Liver (tissue), 9 donors: ENCODE measurements around the gene MEGF10. TPM values are rescaled to one million over a fixed set of nuclear protein-coding genes. Genes with fewer than 3 reads are reported as not detected.

Experiments
- DNase-seq: peaks from one replicate; pipeline ENCODE4 v3.0.0-alpha.2; 2017; ENCODE audit warnings: low spot score
- H3K27ac ChIP-seq, 2 donors: one replicate each; pipeline ENCODE4 v1.7.0; 2013; ENCODE audit warnings: inconsistent platforms in 2 of 2, low read length in 2 of 2, control low read depth in 1 of 2, low read depth in 1 of 2, mild to moderate bottlenecking in 1 of 2
- H3K27me3 ChIP-seq, 4 donors: one replicate each; pipeline versions ENCODE4 v1.6.1 to v1.7.0; 2013; ENCODE audit warnings: low read length in 3 of 4, inconsistent platforms in 1 of 4, mild to moderate bottlenecking in 1 of 4, moderate library complexity in 1 of 4; ENCODE audit not compliant: control insufficient read depth in 4 of 4, insufficient read depth in 4 of 4
- H3K36me3 ChIP-seq, 4 donors: one replicate each; pipeline versions ENCODE4 v1.6.1 to v1.7.0; 2013; ENCODE audit warnings: low read length in 3 of 4, mild to moderate bottlenecking in 3 of 4, low read depth in 1 of 4, moderate library complexity in 1 of 4; ENCODE audit not compliant: control insufficient read depth in 4 of 4, insufficient read depth in 3 of 4
- H3K4me1 ChIP-seq, 4 donors: one replicate each; pipeline versions ENCODE4 v1.6.1 to v1.7.0; 2013; ENCODE audit warnings: low read length in 3 of 4, mild to moderate bottlenecking in 3 of 4, moderate library complexity in 1 of 4; ENCODE audit not compliant: control insufficient read depth in 4 of 4, insufficient read depth in 4 of 4
- H3K4me3 ChIP-seq, 3 donors: one replicate each; pipeline versions ENCODE4 v1.6.1 to v1.7.0; 2013; ENCODE audit warnings: low read length in 3 of 3, control low read depth in 1 of 3, low read depth in 1 of 3, mild to moderate bottlenecking in 1 of 3
- H3K9ac ChIP-seq, 2 donors: one replicate each; pipeline ENCODE4 v1.7.0; 2013; ENCODE audit warnings: low read length in 2 of 2, mild to moderate bottlenecking in 2 of 2, moderate library complexity in 2 of 2, control low read depth in 1 of 2, low read depth in 1 of 2
- H3K9me3 ChIP-seq, 4 donors: one replicate each; pipeline versions ENCODE4 v1.6.1 to v1.7.0; 2013; ENCODE audit warnings: low read length in 3 of 4; ENCODE audit not compliant: control insufficient read depth in 4 of 4
- EGR1 ChIP-seq, 2 donors: IDR thresholded peaks; 2 replicates each; pipeline ENCODE4 v1.6.1; 2016 to 2018; ENCODE audit warnings: antibody characterized with exemption in 2 of 2, low read depth in 2 of 2
- FOXA1 ChIP-seq: IDR thresholded peaks from 2 replicates; pipeline ENCODE4 v1.6.1; 2016; ENCODE audit warnings: antibody characterized with exemption
- HNF4A ChIP-seq, 2 donors: conservative IDR thresholded peaks; 2 replicates each; pipeline ENCODE4 v1.6.1; 2016; ENCODE audit warnings: antibody characterized with exemption in 2 of 2, mild to moderate bottlenecking in 2 of 2
- HNF4G ChIP-seq: IDR thresholded peaks from 2 replicates; pipeline ENCODE4 v1.6.1; 2016; ENCODE audit warnings: antibody characterized with exemption
- RAD21 ChIP-seq, 2 donors: IDR thresholded peaks; 2 replicates each; pipeline ENCODE4 v1.6.1; 2016; ENCODE audit warnings: antibody characterized with exemption in 2 of 2, mild to moderate bottlenecking in 2 of 2
- RXRA ChIP-seq, 2 donors: IDR thresholded peaks; 2 replicates each; pipeline ENCODE4 v1.6.1; 2017 to 2018; ENCODE audit warnings: antibody characterized with exemption in 2 of 2, mild to moderate bottlenecking in 1 of 2
- TAF1 ChIP-seq: conservative IDR thresholded peaks from 2 replicates; pipeline ENCODE4 v1.6.1; 2016; ENCODE audit warnings: antibody characterized with exemption, mild to moderate bottlenecking
- YY1 ChIP-seq: IDR thresholded peaks from 2 replicates; pipeline ENCODE4 v1.6.1; 2016; ENCODE audit warnings: antibody characterized with exemption, mild to moderate bottlenecking
- whole genome bisulfite sequencing: extraction: QIAGEN DNeasy Blood & Tissue Kit; methylation state at CpG from one replicate; pipeline ENCODE4 v1.1.7; 2013; 5-methylcytosine and 5-hydroxymethylcytosine counted together
- polyA plus RNA-seq, 2 donors: library from polyadenylated mRNA; stranded (reverse) in 1 of 2; unstranded in 1 of 2; fragments of 200-250 nt in 1 of 2; fragments of >200 nt in 1 of 2; fragmentation: Nextera tagmentation in 1 of 2; extraction: Ambion mirVana in 1 of 2; gene quantifications; one replicate each; pipeline versions ENCODE4 v1.2.1 to v1.2.3, GENCODE V29; 2013 to 2015
- total RNA-seq, 2 donors: library from RNA; depleted of rRNA; stranded (reverse); fragments of >200 nt; gene quantifications; one replicate each; pipeline ENCODE4 v1.2.3, GENCODE V29; 2014
- TF ChIP-seq, protein P1 (sequence below): fragments of 150-350 bp; IDR thresholded peaks from 2 replicates; pipeline ENCODE4 v1.5.1; 2017; ENCODE audit warnings: improper control_type of control experiment, low read depth, low read length; ENCODE audit not compliant: missing input control
- TF ChIP-seq, protein P2 (sequence below): IDR thresholded peaks from 2 replicates; pipeline ENCODE4 v1.6.1; 2016; ENCODE audit warnings: antibody characterized with exemption, mild to moderate bottlenecking
- TF ChIP-seq, protein P3 (sequence below): IDR thresholded peaks from 2 replicates; pipeline ENCODE4 v1.6.1; 2016; ENCODE audit warnings: antibody characterized with exemption
- donor health status: healthy.
- donor health status: healthy.
- donor health status: healthy.
- donor health status: healthy.
- donor health status: healthy.

The MEGF10 gene
- total and polyA plus RNA-seq, 4 donors = 0.05 to 1.0 (median 0.33) TPM; not detected in 1

DNA sequence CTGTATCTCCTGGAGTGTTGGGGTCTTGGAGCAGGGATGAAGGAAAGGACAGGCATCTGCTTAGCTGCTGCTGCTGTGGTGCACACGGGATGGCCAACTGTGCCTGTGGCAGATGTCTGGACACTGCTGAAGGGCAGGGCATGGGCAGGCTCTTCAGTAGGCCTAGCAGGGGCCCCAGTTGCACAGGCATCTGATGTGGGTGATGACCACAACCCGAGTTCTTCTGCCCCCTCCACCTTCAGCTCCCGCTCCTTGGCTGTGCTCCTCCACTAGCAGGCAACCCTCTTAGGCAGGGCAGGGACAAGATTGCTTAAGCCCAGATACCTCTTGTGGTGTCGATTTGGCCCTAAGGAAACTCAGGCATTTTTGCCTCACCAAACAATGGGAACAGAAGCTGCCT is 9.0 kb upstream of the MEGF10 start:
- Histone ChIP-seq H3K9ac (no peak overlapping the region), H3K4me3 (no peak overlapping the region), H3K27me3 (peaks cover 0 to 4% (median 0%) of the 10 kb centered on the region in 4 donors), H3K36me3 (no peaks in the 10 kb centered on the region), H3K9me3 (no peaks in the 10 kb centered on the region), H3K27ac (no peak overlapping the region), H3K4me1 (no peaks in the 10 kb centered on the region)
- WGBS = 82% methylated on average over 4 of the region's 4 CpGs
- no peak for DNase-seq
- TF ChIP-seq EGR1 (IDR thresholded peaks at IDR 0.05; ENCODE audit: low read depth in 2 of 2) (no peak), RAD21 (IDR thresholded peaks at IDR 0.05) (no peak), HNF4A (conservative IDR thresholded peaks at IDR 0.05) (no peak), TAF1 (no peak), HNF4G (no peak), YY1 (no peak), FOXA1 (no peak)
- TF ChIP-seq, protein P1, sequence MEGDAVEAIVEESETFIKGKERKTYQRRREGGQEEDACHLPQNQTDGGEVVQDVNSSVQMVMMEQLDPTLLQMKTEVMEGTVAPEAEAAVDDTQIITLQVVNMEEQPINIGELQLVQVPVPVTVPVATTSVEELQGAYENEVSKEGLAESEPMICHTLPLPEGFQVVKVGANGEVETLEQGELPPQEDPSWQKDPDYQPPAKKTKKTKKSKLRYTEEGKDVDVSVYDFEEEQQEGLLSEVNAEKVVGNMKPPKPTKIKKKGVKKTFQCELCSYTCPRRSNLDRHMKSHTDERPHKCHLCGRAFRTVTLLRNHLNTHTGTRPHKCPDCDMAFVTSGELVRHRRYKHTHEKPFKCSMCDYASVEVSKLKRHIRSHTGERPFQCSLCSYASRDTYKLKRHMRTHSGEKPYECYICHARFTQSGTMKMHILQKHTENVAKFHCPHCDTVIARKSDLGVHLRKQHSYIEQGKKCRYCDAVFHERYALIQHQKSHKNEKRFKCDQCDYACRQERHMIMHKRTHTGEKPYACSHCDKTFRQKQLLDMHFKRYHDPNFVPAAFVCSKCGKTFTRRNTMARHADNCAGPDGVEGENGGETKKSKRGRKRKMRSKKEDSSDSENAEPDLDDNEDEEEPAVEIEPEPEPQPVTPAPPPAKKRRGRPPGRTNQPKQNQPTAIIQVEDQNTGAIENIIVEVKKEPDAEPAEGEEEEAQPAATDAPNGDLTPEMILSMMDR = no peak
- TF ChIP-seq, protein P2, sequence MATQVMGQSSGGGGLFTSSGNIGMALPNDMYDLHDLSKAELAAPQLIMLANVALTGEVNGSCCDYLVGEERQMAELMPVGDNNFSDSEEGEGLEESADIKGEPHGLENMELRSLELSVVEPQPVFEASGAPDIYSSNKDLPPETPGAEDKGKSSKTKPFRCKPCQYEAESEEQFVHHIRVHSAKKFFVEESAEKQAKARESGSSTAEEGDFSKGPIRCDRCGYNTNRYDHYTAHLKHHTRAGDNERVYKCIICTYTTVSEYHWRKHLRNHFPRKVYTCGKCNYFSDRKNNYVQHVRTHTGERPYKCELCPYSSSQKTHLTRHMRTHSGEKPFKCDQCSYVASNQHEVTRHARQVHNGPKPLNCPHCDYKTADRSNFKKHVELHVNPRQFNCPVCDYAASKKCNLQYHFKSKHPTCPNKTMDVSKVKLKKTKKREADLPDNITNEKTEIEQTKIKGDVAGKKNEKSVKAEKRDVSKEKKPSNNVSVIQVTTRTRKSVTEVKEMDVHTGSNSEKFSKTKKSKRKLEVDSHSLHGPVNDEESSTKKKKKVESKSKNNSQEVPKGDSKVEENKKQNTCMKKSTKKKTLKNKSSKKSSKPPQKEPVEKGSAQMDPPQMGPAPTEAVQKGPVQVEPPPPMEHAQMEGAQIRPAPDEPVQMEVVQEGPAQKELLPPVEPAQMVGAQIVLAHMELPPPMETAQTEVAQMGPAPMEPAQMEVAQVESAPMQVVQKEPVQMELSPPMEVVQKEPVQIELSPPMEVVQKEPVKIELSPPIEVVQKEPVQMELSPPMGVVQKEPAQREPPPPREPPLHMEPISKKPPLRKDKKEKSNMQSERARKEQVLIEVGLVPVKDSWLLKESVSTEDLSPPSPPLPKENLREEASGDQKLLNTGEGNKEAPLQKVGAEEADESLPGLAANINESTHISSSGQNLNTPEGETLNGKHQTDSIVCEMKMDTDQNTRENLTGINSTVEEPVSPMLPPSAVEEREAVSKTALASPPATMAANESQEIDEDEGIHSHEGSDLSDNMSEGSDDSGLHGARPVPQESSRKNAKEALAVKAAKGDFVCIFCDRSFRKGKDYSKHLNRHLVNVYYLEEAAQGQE = no peak
- TF ChIP-seq, protein P3, sequence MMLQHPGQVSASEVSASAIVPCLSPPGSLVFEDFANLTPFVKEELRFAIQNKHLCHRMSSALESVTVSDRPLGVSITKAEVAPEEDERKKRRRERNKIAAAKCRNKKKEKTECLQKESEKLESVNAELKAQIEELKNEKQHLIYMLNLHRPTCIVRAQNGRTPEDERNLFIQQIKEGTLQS = no peak

DNA sequence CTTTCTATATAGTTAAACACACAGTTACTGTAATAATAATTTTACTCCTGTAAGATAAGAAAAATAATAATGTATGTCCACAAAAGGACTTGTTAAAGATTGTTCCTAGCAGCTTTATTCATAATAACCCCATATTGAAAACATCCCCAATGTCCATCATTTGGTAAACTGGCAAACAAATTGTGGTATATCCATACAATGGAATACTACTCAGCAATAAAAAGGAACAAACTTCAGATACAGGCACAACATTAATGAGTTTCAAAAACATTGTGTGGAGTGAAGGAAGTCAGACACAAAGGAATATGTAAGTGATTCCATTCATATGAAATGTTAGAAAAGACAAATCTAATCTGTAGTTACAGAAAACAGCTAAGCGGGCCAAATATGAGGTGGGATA is 1.9 kb upstream of the MEGF10 start:
- Histone ChIP-seq H3K27ac (no peak overlapping the region), H3K36me3 (no peaks in the 10 kb centered on the region), H3K27me3 (peaks cover 2 to 16% (median 8%) of the 10 kb centered on the region in 4 donors), H3K9me3 (peaks cover 0 to 5% (median 0%) of the 10 kb centered on the region in 4 donors), H3K4me1 (peaks cover 9 to 11% (median 10%) of the 10 kb centered on the region in 4 donors), H3K9ac (no peak overlapping the region), H3K4me3 (no peak overlapping the region)
- DNase-seq = no peak
- TF ChIP-seq RXRA (IDR thresholded peaks at IDR 0.05) = no peak
- TF ChIP-seq, protein P2 = no peak
- TF ChIP-seq HNF4G = no peak
- TF ChIP-seq, protein P3 = no peak
- WGBS = 95% methylated on average over 1 of the region's 1 CpG
